MM.1S (cell line): ENCODE measurements around the gene PKNOX1.
"Not testable (repeated sequence)": the region's sequence is repeated elsewhere in the genome, so short reads cannot be mapped to it uniquely, and the experiment has no call there.

Experiments used
- CTCF ChIP-seq: fragments of 300-600 bp; sonication (generic); IDR thresholded peaks from 2 replicates; pipeline ENCODE4 v1.5.1; 2016; ENCODE audit warnings: antibody characterized with exemption, low read length, mixed read lengths
- EZH2 ChIP-seq: fragments of 300-600 bp; sonication (generic); optimal IDR thresholded peaks from 2 replicates; pipeline ENCODE3; 2017; ENCODE audit warnings: low read depth, mild to moderate bottlenecking, antibody characterized with exemption, low read length, mixed read lengths

- not testable (repeated sequence) for TF ChIP-seq CTCF, EZH2
Measured at GRCh38 chr21:42933973-42934372, 40.4 kb upstream of the PKNOX1 start.
